DMS53 (cell line): ENCODE results near the gene FOCAD.

Experiments used
- DNase-seq: peaks from one replicate; lab custom pipeline; 2025; lab: John Stamatoyannopoulos, UW

Gene FOCAD

DNA sequence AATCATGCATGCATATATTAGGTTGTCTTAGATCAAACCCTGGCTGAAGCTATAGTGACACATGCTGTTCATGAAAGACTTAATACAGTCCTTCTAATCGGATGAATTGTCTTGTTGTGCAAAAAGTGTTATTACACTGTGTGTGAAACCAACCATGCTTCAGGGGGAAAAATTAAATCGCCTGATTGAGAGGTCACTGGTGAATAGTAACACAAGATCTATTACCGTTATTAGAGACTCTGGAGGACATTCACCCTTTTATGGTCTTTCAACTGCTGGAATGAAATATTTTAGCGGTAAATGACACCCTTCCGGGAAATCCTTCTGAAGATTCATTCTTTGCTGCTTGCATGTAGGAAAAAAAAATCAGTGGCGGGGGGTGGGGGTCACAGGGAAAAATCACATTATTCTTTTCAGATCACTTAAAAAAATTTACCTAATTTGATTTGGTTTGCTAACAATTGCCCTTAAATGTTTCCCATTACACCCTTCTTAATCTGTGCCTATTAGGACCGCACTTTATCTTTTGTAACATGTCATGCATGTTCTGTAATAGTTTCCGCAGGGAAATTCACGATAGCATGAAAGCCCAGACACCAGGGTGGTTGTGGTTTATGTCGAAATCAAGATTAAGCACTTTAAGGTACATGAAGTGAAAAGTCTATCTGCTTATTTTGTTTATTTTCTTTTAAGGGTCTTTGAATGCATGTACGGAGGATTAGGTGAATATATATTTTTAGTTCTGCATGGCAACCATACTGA, 120.6 kb downstream of the FOCAD start:
- DNase-seq: no peak

DNA sequence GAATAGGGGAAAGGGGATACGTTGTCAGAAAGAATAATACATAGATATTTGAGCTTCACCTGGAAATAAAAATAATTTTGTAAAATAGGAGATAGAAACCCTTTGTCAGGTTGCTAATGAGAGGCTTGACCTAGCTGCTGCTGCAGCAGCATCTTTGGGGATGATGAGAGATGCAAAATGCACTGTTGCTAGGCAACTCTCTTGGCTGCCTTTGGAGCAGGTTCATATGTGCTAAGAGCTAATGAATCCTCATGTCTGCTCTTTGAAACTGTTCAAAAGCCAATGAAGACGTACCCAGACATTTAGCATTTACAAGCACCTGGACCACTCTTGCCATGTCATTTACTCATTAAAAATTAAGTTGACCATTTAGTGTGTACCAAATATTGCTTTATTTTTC, 121.7 kb downstream of the FOCAD start:
- peak; percentile 2 for DNase-seq

DNA sequence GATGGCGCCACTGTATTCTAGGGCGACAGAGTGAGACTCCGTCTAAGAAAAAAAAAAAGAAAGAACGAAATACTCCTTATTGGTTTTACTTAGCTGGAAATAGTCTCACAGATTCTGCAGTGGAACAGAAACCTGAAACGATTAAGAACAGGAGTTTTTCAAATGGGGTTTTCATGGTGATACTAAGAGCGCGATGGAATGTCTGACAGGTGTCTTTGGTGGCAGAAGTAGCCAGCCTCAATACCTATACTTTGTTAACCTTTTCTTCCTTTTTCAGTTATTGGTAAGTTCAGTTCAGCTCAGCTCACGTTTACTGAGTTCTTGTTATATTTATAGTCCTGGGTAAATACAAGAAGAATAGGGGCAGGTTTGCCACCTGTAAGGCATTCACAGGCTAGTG, 123.9 kb downstream of the FOCAD start:
- DNase-seq: no peak

DNA sequence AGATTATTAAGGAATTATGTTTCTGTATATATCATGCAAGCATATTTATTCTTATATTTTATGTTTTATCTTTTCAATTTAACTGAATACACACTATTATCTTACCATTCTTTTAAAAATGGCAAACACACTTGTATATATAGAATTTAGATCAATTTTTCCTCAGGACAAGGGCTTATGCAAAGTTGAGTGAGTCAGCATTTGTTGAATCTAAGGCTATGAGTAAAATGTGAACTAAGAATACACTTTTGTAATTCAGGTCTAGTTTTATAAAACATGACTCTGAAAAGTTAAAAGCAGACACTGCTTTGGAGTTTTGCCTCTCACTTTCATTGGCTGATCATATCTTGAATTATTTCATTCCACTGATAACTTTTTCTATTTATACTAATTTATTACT, 127.8 kb downstream of the FOCAD start:
- peak; percentile 6 for DNase-seq

DNA sequence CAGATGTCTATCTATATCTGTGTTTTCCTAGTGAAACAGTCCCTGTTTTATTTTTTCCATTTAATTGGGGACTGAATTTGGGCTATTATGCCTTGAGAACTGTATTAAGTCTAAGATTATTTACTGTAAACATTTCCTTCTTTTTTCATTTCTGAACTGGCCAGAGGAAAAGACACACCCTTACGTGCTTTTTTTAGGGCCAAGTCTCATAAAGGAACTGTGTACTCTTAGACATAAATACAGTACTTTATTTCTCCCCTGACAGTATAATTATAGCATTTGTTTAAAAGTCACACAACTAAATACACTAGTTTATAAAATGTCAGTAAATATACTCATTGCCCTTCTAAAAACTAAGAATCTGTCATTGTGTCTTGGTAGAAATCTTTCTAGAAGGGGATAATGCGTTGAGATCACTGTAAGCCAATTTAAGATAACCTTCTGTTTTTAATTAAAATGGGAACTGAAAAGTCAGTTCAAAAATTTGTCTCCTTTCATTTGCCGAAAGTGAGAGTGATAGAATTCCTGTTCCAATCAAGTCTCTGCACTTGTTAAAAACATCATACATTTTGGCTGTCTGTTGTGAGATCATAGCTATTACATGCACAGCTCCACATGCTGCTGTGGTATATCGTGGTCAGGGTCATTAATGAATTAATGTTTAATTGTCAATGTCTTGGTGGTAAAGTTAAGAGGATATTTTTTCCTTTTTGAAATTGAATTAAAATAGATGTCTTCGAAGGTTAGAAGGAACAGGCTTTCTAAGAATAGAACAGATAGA, 132.1 kb downstream of the FOCAD start:
- no peak for DNase-seq

DNA sequence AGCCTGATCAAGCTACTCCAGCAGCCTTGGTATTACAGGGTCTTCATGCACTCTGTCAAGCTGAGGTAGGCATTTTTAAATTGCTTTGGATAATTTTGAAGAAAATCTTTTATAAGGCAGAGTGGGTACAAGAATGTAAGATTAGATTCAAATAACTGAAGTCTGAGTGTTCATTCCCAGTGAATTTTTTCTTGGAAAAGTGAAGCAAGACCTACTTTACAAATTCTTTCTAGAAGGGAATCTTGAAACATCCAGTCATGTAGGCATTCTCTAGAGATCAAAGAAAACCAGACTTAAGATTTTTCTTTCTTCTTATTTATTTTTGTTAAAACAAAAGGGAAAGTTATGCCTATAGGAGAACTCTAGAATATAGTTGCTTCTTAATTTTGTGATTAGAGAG, 139.0 kb downstream of the FOCAD start:
- no peak for DNase-seq

DNA sequence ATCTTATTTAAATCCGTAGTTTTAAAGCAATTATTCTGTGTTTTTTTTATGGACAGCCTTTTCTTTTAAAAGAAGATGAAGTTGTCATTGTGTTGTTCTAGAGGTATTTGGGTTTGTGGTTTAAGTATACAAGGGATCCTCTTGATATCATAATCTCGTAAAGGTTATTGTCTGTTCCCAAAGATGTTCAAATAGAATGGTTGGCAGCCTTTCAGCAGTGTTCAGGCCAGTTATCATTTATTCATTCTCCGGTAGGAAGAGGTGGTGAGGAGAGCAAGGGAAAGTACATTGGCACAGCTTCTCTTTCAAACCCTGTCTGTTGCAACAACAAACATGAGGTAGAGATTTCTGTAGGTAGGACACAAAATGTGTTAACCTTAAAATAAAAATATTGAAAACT, 147.0 kb downstream of the FOCAD start:
- DNase-seq: no peak

DNA sequence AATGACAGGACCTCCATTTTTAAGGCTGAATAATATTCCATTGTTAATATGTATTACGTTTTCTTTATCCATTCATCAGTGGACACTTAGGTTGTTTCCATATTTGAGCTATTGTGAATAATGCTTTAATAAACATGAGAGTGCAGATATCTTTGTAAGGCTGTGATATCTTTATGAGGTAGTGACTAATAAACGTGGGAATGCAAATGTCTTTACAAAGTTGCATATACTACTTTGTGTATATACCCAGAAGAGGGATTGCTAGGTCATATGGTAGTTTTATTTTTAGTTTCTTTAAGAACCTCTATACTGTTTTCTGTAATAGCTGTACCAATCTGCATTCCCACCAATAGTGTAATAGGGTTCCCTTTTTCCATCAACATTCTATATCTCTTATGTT, 148.7 kb downstream of the FOCAD start:
- no peak for DNase-seq

DNA sequence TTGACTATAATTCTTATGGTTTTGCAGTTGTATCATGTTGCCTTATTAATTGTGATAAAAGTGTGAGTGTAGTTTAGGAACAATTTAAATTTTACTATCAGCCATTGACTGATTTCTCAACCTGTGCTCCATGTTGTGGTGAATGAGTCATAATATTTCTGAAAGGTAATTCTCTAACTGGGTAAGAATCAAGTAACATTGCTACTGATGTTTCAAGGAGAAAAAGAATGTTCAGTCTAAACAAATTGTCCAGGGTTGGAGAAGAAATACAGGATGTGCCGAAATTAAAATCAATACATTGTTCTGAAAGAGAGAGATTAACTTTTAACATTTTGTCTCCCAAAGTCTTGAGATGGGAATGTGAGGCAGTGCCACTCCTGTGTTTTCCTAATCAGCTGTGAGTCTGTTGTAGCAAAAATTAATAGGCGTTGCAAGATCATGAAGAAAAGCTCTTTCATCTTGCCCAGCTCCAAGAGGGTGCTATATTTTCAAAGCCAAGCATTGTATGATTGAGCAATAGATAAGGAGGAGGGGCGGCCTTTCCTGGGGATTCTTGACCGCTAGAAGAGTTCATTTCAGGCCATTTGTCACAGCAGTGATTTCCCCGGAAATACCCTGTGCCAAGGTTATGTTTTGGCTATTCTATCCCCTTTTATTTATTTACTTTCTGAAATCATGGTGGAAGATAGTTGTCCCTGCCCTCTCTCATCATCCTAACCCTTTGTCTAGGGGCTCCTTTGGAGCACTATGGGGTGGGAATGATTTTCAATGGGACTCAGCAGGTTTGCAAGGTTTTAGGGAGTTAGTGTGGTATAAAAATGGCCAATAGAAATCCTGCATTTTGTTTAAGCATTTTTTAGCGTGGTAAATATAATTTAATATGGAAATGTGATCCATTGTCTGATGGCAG, 151.6 kb downstream of the FOCAD start:
- DNase-seq: no peak

DNA sequence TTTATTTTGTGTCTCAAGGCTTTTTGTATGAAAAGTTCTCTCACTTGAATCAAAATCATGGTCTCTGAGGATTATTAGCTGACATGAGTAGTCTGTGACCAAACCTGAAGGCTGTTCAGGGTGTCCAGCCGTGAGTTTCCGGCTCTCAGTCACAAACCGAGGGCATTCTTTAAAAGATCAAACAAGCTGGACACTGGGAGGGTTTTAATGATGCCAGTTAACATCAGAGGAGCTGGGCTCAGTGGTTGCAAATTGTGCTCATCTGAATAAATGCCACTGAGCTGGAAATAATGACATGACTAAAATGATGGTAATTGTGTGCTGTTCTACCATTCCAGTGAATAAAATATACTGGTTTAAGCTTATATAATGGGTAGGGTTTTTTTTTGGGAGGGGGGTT, 153.1 kb downstream of the FOCAD start:
- no peak for DNase-seq

DNA sequence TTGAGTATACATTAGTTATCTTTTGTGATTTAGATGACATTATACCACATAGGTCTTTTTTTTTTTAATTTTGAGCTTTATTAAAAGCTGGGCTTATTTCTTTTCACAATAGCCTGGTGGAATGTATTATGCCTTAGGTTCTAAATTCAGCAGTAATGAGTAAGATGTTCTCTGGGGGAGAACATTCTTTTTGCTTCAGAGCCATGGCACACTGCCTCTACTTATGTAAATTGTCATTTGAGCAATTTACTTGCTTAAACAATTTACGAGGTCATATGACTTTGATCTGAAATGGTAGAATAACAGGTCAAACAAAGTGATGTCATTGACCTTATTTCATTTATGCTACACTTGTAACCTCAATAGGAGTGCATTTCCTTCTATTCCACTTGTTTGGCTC, 154.2 kb downstream of the FOCAD start:
- DNase-seq: peak; percentile 4

DNA sequence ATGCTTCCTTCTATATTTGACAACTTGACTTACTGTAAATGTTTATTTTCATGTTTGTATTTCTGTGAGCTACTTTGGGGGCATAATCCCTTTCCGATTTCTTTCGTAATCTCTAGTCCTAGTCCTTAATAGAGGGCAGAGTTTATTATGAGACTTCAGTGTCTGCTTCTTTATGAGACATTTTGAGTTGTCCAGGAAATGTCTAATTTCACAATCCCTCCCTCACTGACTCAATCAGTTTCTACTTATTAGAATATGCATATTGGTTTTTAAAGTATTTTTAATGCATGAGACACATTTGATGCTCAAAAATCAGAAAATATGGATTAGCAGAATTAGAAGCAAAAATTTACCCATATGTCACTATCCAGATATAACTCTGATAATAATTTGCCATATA, 160.9 kb downstream of the FOCAD start:
- DNase-seq: no peak

DNA sequence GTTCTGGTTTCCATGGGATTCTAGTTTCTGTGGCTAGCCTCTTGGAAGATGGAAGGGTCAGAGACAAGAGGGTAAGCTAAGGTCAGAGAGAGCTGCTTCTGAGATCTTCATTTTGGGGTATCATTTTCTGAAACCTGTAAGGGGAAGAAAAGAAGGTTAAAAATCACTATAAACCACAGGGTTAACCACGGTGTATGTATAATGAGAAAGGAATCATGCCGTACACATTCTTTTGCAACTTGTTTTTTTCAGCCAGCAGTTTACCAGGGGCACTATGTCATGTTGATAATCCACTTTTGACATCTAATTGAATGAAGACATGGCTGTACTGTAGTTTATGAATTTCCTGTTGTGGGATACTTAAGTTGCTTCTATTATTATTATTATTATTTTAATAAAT, 164.4 kb downstream of the FOCAD start:
- DNase-seq: no peak

DNA sequence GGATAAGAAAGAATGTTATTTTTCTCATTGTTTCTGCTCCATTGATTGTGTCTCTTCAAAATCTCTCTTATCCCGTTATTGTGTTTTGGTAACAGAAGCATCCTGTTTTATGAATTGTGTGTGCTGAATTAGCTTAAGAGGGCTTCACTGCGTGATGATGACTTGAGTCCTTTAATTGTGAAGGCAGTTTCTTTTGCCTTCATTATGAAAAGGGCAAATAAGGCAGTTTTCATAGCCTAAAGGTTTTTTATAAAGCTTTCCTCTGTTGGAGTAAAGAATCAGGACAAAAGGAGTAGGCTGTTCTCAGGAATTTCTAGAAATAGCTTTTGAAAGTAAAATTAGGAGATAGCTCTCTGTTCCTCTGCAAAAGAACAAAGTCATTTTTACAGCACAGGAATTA, 169.8 kb downstream of the FOCAD start:
- no peak for DNase-seq

DNA sequence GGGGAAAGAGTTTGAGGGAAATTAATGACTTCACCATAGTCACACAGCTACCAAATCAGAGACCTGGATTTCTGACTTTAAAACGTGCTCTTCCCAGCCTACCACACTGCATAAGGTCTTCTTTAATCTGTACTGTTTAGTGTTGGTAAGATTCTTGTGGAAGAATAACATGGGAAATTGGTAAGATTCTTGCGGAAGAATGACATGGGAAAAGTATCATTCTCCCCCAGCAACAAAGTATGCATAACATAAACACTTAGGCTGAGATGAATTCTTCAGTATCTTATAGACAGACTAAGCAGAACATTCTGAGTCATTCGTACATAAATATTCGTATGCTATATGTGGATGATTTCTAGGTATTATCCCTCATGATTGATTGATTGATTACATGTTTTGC, 170.4 kb downstream of the FOCAD start:
- no peak for DNase-seq

DNA sequence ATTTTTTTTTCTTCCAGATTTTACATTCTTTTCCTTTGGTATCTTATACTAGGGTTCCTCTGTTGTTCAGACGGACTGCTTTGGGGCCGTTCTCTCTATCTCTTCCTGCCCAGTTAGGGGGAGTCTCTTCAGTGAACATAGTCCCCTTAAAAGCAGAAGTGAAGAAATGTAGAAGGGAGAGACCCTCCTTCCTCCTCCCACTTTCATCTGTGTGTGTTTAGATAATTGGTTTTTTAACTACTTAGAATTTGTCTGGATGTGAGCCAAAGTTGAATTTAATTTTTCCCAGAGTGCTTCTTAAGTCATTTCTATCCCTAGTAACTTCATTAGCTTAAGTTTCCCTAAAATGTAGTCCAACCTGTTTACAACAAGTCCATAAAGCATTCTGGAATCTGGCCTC, 179.9 kb downstream of the FOCAD start:
- no peak for DNase-seq

DNA sequence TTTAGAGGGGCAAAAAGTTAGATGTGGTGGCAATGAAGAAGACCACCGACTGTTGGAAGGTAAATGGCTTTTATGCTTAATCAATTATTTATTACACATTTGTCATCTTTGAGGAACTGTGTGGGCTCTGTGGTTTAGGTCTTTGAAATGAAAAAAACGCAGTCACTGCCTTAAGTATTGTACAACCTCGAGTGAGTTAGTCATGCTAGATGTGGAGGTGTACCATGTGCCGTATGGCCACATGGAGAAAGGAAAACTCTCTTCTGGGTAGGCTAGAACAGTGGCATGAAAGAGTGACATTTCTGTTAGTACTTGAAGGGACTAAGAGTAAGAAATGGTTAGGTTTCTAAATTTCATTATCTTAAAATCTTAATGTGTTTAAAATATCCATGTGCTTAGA, 181.3 kb downstream of the FOCAD start:
- no peak for DNase-seq

DNA sequence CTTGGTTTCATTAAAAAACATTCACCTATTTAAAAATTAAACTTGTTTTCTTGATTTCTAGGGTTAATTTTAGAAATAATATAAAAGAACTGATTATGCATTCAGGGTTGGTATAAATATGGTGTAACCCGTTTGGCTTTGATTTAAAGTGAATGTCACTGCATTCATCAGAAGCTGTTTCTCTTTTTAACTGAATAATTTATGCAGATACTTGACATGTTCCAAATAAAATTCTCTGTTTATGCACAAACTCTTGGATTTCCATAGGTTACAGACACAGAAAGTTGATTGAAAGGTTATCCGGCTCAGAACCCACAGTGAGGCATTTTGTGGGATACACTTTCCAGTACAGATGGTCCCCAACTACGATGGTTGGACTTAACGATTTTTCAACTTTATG, 186.1 kb downstream of the FOCAD start:
- DNase-seq: no peak

DNA sequence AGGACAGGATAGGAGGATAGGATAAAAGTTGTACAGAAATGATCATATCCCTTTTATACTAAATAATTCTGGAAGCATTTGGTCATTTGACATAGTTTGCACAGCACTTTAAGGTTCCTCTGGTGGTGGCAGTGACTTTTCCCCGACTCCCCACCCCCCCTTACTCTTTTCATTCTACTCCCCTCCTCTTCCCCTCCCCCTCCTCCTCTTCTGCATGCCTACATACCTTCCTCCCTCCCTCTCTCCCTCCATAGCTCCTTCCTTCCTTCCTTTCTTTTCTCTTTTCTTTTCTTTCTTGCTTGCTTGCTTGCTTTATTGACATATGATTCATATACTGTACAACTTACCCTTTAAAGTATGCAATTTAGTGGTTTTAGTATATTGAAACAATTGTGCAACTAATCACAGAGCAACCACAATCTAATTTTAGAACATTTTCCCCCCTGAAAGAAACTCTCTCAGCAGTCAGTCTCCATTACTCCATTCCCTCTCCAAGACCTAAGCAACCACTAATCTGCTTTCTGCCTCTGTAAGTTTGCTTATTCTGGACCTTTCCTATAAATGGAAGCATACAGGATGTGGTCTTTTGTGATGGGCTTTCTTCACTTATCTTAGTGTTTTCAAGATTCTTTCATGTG, 188.4 kb downstream of the FOCAD start:
- DNase-seq: no peak

DNA sequence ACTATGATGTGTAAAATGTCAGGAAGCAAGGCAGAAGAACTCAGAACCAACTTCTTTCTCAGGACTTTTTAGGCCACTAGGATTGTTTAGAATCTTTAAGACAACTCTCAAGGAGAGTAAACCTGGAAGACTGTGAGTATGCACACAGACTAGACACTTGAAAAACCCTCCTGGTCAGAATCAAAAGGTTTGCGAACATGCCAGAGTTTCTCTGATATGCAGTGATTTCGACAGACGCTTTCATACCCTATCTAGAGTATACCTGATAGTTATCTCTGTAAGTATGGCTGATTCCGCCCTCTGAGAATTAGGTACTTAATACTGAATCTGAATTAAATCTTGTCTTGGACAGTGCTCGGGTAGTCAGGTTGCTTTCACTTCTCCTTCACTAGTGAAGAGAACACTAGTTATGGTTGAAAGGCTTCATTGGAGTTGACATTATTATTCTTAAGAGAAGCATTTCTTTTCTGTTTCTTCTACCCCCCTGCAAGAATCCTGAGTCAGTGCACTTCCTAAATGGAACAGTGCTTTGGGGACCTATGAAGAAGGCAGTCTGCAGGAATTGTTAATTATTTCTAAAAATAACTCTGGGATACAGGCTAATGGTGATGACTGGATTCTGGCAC, 189.3 kb downstream of the FOCAD start:
- DNase-seq: no peak

DNA sequence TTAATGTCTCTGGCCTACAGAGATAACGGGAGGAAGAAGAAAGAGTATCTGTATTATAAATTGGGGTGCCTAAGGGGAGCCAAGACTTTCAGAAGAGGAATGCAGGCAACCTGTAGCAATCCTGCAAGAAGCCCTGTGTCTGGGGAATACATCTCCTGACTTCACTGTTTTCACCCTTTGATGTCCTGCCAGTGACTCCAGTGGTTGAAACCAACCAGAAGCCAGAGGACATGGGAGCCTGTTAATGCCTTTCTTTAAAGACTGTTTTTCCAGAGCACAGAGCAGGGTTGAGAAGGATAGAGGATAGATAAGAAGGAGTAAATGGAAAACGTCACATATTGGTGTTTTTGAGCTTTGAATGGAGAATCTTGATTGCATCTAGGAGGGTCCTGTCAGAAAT, 196.2 kb downstream of the FOCAD start:
- no peak for DNase-seq

DNA sequence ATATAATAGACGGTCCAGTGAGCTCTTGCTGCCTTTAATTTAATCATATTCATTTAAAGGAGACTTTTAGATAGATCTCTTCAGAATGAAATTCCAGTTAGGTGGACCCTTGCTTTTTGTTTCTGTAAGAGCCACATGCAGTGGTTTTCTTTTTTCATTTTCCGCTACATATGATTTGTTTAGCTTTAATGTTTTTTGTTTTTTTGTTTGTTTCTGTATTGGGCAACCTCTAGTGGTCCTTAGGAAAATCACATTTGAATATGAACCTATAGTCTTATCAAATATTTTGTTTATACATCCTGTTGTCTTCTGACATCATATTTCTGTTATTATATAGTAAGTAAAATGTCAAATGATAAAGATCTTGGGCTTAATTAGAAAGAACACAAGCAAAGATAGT, 196.6 kb downstream of the FOCAD start:
- DNase-seq: no peak
